HG03378 (cell line): Measurements from ENCODE around the gene SLC37A1.
"Not testable (repeated sequence)": the region's sequence is repeated elsewhere in the genome, so short reads cannot be mapped to it uniquely, and the experiment has no call there.

ENCODE experiments used
- ATAC-seq: cut with Tn5 transposase; IDR thresholded peaks from one replicate; pipeline ENCODE4 v1.9.1; 2021; ENCODE audit warnings: mild to moderate bottlenecking, moderate library complexity; ENCODE audit not compliant: unreplicated experiment

SLC37A1 gene

GRCh38 chr21:42613756-42614155, 100.1 kb downstream of the SLC37A1 start:
- no peak for ATAC-seq

GRCh38 chr21:42614396-42614795, 100.7 kb downstream of the SLC37A1 start:
- ATAC-seq, result no peak

DNA sequence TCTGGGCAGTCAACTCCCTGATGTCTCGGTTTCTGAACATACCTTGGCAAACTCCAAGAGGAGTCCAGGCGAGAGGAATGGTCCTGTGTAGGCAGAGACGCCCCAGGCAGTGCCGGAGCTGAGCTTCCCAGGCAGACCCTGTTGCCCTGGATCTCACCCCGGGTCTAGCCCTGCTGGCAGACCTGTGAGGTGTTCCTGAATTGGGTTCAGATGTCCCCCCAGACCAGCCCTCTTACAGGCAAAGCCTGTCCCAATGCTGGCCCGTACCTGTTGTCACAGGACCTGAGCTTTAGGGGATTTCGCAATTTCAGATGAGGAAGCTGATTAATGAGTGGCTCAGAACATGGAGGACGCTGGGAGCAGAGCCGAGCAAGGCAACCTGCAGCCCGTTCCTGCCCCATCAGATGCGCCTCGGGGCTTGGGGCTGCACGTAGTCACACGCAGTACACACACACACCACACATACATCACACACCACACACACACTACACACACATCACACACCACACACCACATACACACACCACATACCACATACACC, 101.2 kb downstream of the SLC37A1 start:
- no peak for ATAC-seq

GRCh38 chr21:42615377-42615776, 101.7 kb downstream of the SLC37A1 start:
- ATAC-seq, result not testable (repeated sequence)

DNA sequence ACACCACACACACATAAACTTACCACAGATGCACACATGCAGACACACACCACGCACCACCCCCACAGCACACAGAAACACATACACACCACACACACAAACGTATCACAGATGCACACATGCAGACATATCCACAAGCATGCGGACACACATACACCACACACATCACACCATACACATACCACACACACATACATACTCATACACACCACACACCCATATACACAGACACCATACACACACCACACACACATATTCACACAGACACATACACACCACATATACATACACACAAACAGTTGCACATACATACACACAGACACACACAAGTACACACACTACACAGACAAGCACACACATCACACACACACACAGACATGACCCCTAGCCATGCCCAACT, 102.3 kb downstream of the SLC37A1 start:
- no peak for ATAC-seq

DNA sequence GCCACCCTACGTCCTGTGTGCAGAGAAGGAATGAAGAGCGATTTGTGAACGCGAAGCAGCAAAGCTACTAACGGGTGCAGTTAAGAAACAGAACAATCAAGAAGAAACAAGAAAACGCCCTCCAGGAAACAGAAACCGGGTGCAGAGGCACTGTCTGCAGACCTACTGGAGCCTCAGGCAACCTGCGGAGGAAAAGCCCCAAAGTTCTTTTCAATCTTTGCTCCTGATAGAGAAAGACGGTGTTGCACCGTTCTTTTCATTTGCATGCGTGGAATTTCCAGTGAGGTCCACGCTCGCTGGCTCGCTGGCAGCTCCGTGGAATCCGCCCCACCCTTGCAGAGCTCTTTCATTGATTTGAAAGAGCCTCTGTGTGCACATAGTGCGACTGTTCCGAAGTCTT, 102.8 kb downstream of the SLC37A1 start:
- ATAC-seq, result no peak

DNA sequence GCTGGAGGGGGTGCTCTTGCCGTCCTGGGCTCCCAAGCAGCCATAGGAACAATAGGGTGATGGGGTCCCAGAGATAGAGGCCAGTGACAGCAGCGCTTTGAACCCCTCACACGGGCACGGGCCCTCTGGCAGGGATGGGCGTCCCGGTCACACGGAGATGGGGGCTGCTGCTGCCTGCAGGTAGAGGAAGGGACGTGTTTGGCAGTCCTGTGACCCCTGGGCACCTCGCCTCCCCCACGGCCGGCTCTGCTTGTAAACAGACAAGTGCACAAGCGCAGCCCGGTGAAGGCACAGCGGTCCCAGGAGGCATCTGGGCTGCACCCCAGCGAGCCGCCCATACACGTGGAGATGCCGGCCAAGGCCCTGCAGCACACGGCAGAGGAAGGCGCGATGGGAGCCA, 103.3 kb downstream of the SLC37A1 start:
- ATAC-seq, result no peak

GRCh38 chr21:42617486-42617885, 103.8 kb downstream of the SLC37A1 start:
- no peak for ATAC-seq

DNA sequence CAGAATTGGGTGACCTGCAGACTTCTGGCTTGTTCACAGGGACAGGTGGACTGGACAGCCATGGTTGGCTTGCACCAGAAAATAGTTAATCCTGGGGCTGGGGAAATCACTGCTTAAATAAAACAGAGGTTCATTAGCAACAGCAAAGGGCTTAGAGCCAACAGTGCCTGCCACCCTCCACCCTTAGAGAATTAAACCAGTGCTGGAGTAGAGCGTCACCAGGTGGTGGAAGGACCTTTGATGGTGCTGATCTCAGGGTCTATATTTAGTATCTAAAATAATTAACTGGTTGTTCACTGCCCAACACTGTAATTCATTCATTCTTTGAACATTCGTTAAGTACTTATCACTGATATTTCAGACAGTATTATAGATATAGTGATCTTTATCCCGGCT, 105.1 kb downstream of the SLC37A1 start:
- ATAC-seq, result no peak

GRCh38 chr21:42619166-42619565, 105.5 kb downstream of the SLC37A1 start:
- no peak for ATAC-seq

- ATAC-seq, result no peak
Observed at GRCh38 chr21:42619841-42620240, 106.2 kb downstream of the SLC37A1 start.

GRCh38 chr21:42621166-42621818, 107.6 kb downstream of the SLC37A1 start:
- no peak for ATAC-seq

DNA sequence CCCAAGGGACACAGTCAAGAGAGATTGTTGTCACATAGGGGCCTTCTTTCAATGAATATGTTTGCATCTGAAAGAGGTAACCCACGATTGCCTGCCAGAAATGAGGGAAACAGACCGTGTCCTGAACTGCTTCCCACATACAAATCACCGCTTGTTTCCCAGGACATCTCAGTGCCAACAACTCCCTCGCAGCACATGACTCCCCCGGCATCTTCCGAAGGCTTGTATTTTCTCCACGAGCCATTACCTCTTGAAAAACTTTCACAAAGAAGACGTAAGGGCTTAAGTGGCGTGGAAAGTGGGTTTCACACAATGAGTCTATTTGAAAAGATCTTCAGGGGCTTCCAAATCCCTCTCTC, 108.1 kb downstream of the SLC37A1 start:
- no peak for ATAC-seq

DNA sequence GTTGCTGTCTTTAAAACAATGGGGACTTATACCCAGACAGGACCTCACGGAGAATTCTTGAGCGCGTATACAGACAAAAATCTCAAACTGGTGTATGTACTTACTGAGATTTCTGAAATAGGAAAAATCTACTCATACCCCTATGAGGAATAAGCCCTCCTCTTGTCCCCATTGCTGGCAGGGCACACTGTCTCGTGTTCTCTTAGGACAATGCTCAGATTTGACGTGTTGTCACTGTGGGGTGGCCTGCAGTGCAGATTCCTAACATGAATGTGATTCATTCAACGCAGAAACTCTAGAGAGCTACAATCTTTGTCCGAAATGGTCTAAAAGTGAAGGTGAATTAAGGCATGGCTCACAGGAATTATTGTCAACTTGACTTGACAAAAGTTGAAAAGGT, 108.6 kb downstream of the SLC37A1 start:
- ATAC-seq, result no peak

DNA sequence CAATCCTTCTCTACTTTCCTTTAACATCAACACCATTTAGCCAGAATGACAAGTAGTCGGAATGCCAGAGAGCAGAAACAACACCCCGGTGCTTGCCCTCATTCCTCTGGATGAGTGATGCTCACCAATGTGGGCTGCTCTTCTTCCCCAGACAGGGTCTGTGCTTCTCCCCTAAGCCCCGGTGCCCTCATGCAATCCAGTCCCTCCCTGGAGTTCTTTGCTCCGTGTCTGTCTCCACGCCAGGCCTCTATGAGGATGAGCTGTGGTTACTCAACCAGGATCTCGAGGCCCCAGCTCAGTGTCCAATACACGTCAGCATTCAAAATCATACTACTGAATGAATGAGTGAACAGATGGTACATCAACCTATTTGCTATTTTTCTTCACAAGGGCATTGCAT, 110.0 kb downstream of the SLC37A1 start:
- ATAC-seq, result no peak

GRCh38 chr21:42624095-42624790, 110.6 kb downstream of the SLC37A1 start:
- ATAC-seq, result no peak

DNA sequence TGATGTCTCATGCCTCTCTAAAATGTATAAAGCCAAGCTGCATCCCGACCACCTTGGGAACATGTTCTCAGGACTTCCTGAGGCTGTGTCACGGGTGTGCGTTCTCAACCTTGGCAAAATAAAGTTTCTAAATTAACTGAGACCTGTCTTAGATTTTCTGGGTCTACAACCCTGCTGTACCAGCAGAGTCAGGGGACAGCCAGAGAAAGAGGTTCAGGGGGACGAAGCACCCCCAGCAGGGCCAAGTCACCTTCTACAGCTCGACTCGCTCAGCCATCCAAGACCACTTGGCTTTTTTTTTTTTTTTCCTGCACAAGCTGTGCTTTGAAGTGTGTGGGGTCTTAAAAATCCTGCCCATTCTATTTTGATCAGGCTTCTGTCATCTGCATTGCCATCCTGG, 111.3 kb downstream of the SLC37A1 start:
- no peak for ATAC-seq

- no peak for ATAC-seq
Observed at GRCh38 chr21:42626171-42626570, 112.5 kb downstream of the SLC37A1 start.

- ATAC-seq, result no peak
Observed at GRCh38 chr21:42627527-42628289, 114.1 kb downstream of the SLC37A1 start.

GRCh38 chr21:42628466-42629061, 114.9 kb downstream of the SLC37A1 start:
- not testable (repeated sequence) for ATAC-seq

- no peak for ATAC-seq
Observed at GRCh38 chr21:42629933-42630589, 116.4 kb downstream of the SLC37A1 start.
